Endothelial cell of umbilical vein (primary cell): ENCODE data around the gene CCDC15. TPM values are rescaled to one million over a fixed set of nuclear protein-coding genes. Genes with fewer than 3 reads are reported as not detected.

Experiments
- BruUV-seq: library from RNA; stranded (reverse); fragments of 400-500 nt; replicated peaks from 2 replicates; lab custom pipeline; 2021; lab: Mats Ljungman, UMichigan
- CTCF ChIA-PET: fragments of 300-600, 350-600 bp; sonication (Branson Sonifier 250); formaldehyde crosslinking; loops from one replicate; lab custom pipeline; 2021; ENCODE audit warnings: antibody characterized with exemption, inconsistent platforms; lab: Charles Lee
- POLR2A ChIA-PET: fragments of 300-600, 350-600 bp; sonication (Branson Sonifier 250); formaldehyde crosslinking; loops from one replicate; lab custom pipeline; 2021; ENCODE audit warnings: antibody characterized with exemption, inconsistent platforms; lab: Charles Lee
- DNase-seq: peaks from one replicate; pipeline ENCODE4 v3.0.0-alpha.2; 2011; ENCODE audit warnings: low read depth, low spot score
- FAIRE-seq: peaks from 2 replicates; lab custom pipeline; 2011; peaks lifted over from hg19 to GRCh38; lab: Jason Lieb, UNC
- H2AFZ ChIP-seq: 2 replicates; pipeline ENCODE4 v1.6.0; 2012; ENCODE audit warnings: low read depth, low read length, control low read depth, inconsistent platforms
- H3K27ac ChIP-seq: 2 replicates; pipeline ENCODE4 v1.5.1; 2011; ENCODE audit warnings: low read depth, mild to moderate bottlenecking, control low read depth, low read length, moderate library complexity; ENCODE audit not compliant: insufficient read depth
- H3K27me3 ChIP-seq, 2 experiments: 2 replicates each; pipeline versions ENCODE4 v1.6.0 to v1.6.1; 2011; ENCODE audit warnings: low read length in 2 of 2, mixed read lengths in 1 of 2; ENCODE audit not compliant: control insufficient read depth in 2 of 2, insufficient read depth in 2 of 2
- H3K36me3 ChIP-seq, 2 experiments: 2 replicates in 1 of 2; 3 replicates in 1 of 2; pipeline ENCODE4 v1.5.1; 2011; ENCODE audit warnings: low read length in 2 of 2, mild to moderate bottlenecking in 1 of 2, moderate library complexity in 1 of 2; ENCODE audit not compliant: control insufficient read depth in 2 of 2, insufficient read depth in 2 of 2; ENCODE audit errors: extremely low read depth in 1 of 2
- H3K4me1 ChIP-seq: 3 replicates; pipeline ENCODE4 v1.5.1; 2011; ENCODE audit warnings: mild to moderate bottlenecking, low read length; ENCODE audit not compliant: control insufficient read depth, insufficient read depth; ENCODE audit errors: extremely low read depth
- H3K4me2 ChIP-seq: 2 replicates; pipeline ENCODE4 v1.6.1; 2011; ENCODE audit warnings: low read length, control low read depth, mixed read lengths; ENCODE audit not compliant: insufficient read depth
- H3K4me3 ChIP-seq, 3 experiments: fragments of 200-600 bp in 1 of 3; sonication (generic), shearing (Covaris generic) in 1 of 3; replicated peaks in 1 of 3; 2 replicates each; pipeline ENCODE4 v1.5.1; 2011 to 2016; ENCODE audit warnings: control low read depth in 3 of 3, low read length in 3 of 3, mild to moderate bottlenecking in 2 of 3, inconsistent platforms in 1 of 3, low read depth in 1 of 3, moderate library complexity in 1 of 3; ENCODE audit not compliant: insufficient read depth in 1 of 3
- H3K79me2 ChIP-seq: 2 replicates; pipeline ENCODE4 v1.6.0; 2012; ENCODE audit warnings: low read length, inconsistent platforms; ENCODE audit not compliant: control insufficient read depth, insufficient read depth
- H3K9ac ChIP-seq: replicated peaks from 2 replicates; pipeline ENCODE3; 2011; ENCODE audit warnings: low read length, control low read depth; ENCODE audit not compliant: insufficient read depth; ENCODE audit errors: extremely low read depth
- H3K9me1 ChIP-seq: replicated peaks from 3 replicates; pipeline ENCODE4 v1.6.0; 2011; ENCODE audit warnings: mild to moderate bottlenecking, low read length; ENCODE audit not compliant: control insufficient read depth, insufficient read depth; ENCODE audit errors: extremely low read depth
- H3K9me3 ChIP-seq: replicated peaks from 2 replicates; pipeline ENCODE4 v1.5.1; 2012; ENCODE audit warnings: low read length, inconsistent platforms; ENCODE audit not compliant: control insufficient read depth, insufficient read depth
- H4K20me1 ChIP-seq: replicated peaks from 2 replicates; pipeline ENCODE3; 2011; ENCODE audit warnings: mild to moderate bottlenecking, low read length; ENCODE audit not compliant: control insufficient read depth, insufficient read depth; ENCODE audit errors: extremely low read depth
- EZH2 ChIP-seq: IDR thresholded peaks from 2 replicates; pipeline ENCODE4 v1.6.1; 2012; ENCODE audit warnings: borderline replicate concordance, low read depth, mild to moderate bottlenecking, moderate library complexity, low read length, inconsistent platforms; ENCODE audit not compliant: severe bottlenecking
- FOS ChIP-seq: IDR thresholded peaks from 2 replicates; pipeline ENCODE4 v1.6.1; 2011; ENCODE audit warnings: mild to moderate bottlenecking, low read length, moderate library complexity, borderline replicate concordance; ENCODE audit not compliant: insufficient read depth
- GATA2 ChIP-seq: IDR thresholded peaks from 2 replicates; pipeline ENCODE4 v1.7.0; 2011; ENCODE audit warnings: low read depth, mild to moderate bottlenecking, moderate library complexity, mixed read lengths, low read length; ENCODE audit not compliant: insufficient read length, insufficient read depth
- JUN ChIP-seq: IDR thresholded peaks from 2 replicates; pipeline ENCODE4 v1.6.1; 2011; ENCODE audit warnings: borderline replicate concordance, low read depth; ENCODE audit not compliant: insufficient read length, insufficient read depth
- MYC ChIP-seq: IDR thresholded peaks from one replicate; pipeline ENCODE4 v1.6.1; 2011; ENCODE audit warnings: mild to moderate bottlenecking, low read depth, low read length
- POLR2A ChIP-seq: IDR thresholded peaks from 2 replicates; pipeline ENCODE4 v1.6.1; 2012; ENCODE audit warnings: low read depth, mild to moderate bottlenecking, control low read depth, low read length
- POLR2AphosphoS5 ChIP-seq: IDR thresholded peaks from 2 replicates; pipeline ENCODE4 v1.6.1; 2012; ENCODE audit warnings: low read depth, mild to moderate bottlenecking, control low read depth, low read length, moderate library complexity; ENCODE audit not compliant: insufficient read depth
- dilution Hi-C: fragments of 300-500 bp; cut with MboI; formaldehyde crosslinking; loops from one replicate; pipeline ENCODE4 v1.15.0; 2019; ENCODE audit warnings: low sequenced_read_pairs; ENCODE audit not compliant: extremely low pct_ligation_motif_present
- intact Hi-C: fragments of 100-400 bp; cut with micrococcal nuclease; formaldehyde crosslinking; loops from one replicate; pipeline ENCODE4 v1.10.0; 2022
- polyA plus RNA-seq, 4 experiments: library from polyadenylated mRNA; depleted of rRNA in 3 of 4; stranded (reverse) in 3 of 4; unstranded in 1 of 4; fragments of >200 nt; gene quantifications; 2 replicates each; pipeline versions ENCODE4 v1.2.1 to v1.2.3, GENCODE V29; 2011 to 2012; ENCODE audit warnings: missing spikeins in 1 of 4
- total RNA-seq: library from RNA; stranded (reverse); gene quantifications from 2 replicates; pipeline ENCODE4 v1.2.3, GENCODE V29; 2021
- TF ChIP-seq, protein P1 (sequence below), 2 donors: IDR thresholded peaks; 1 replicate in 1 of 2; 2 replicates in 1 of 2; pipeline ENCODE4 v1.5.1; 2011; ENCODE audit warnings: low read length in 2 of 2, mild to moderate bottlenecking in 2 of 2, moderate library complexity in 2 of 2, control low read depth in 1 of 2, inconsistent platforms in 1 of 2, low read depth in 1 of 2; ENCODE audit not compliant: insufficient read depth in 1 of 2; ENCODE audit errors: extremely low read depth in 1 of 2
- TF ChIP-seq, protein P2 (sequence below): IDR thresholded peaks from 2 replicates; pipeline ENCODE4 v1.6.1; 2011; ENCODE audit not compliant: insufficient read depth, insufficient read length

The CCDC15 gene
- total and polyA plus RNA-seq, 2 donors (not counting 3 experiments of a cell fraction or from before 2014, with no cell fraction given), result 0.75 to 3.8 TPM

DNA sequence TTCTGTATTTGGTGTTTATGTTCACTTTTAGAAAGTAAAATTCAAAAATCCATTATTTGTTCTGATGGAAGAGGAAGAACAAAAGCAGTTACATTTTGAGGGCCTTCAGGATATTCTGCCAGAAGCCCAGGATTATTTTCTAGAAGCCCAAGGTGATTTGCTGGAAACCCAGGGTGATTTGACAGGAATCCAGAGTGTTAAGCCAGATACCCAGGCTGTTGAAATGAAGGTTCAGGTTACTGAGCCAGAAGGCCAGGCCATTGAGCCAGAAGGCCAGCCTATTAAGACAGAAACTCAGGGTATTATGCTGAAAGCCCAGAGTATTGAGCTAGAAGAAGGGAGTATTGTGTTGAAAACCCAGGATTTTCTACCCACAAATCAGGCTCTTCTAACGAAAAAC lies 33.1 kb downstream of the CCDC15 start:
- DNase-seq, result no peak
- Histone ChIP-seq H3K79me2 (no peaks in the 10 kb centered on the region), H3K4me2 (no peak overlapping the region), H3K27ac (no peak overlapping the region), H3K9me3 (no peaks in the 10 kb centered on the region), H2AFZ (no peak overlapping the region), H3K9ac (no peak overlapping the region), H4K20me1 (no peaks in the 10 kb centered on the region), H3K4me3 (no peak overlapping the region), H3K4me1 (no peaks in the 10 kb centered on the region), H3K9me1 (no peaks in the 10 kb centered on the region), H3K27me3 (no peaks in the 10 kb centered on the region), H3K36me3 (no peaks in the 10 kb centered on the region)
- TF ChIP-seq, protein P1, sequence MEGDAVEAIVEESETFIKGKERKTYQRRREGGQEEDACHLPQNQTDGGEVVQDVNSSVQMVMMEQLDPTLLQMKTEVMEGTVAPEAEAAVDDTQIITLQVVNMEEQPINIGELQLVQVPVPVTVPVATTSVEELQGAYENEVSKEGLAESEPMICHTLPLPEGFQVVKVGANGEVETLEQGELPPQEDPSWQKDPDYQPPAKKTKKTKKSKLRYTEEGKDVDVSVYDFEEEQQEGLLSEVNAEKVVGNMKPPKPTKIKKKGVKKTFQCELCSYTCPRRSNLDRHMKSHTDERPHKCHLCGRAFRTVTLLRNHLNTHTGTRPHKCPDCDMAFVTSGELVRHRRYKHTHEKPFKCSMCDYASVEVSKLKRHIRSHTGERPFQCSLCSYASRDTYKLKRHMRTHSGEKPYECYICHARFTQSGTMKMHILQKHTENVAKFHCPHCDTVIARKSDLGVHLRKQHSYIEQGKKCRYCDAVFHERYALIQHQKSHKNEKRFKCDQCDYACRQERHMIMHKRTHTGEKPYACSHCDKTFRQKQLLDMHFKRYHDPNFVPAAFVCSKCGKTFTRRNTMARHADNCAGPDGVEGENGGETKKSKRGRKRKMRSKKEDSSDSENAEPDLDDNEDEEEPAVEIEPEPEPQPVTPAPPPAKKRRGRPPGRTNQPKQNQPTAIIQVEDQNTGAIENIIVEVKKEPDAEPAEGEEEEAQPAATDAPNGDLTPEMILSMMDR (IDR thresholded peaks at IDR 0.05; ENCODE audit: extremely low read depth in 1 of 2, insufficient read depth in 1 of 2, low read depth in 1 of 2, low read length in 2 of 2), result no peak
- TF ChIP-seq POLR2A, result no peak
- TF ChIP-seq, protein P2, sequence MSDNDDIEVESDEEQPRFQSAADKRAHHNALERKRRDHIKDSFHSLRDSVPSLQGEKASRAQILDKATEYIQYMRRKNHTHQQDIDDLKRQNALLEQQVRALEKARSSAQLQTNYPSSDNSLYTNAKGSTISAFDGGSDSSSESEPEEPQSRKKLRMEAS, result no peak
- TF ChIP-seq EZH2, result no peak
- TF ChIP-seq POLR2AphosphoS5, result no peak
- TF ChIP-seq MYC, result no peak
- no peak for TF ChIP-seq JUN
- TF ChIP-seq FOS, result no peak
- TF ChIP-seq GATA2, result no peak
- POLR2A ChIA-PET, result no interaction called here
- dilution Hi-C loops (no loop called here), intact Hi-C loops (no loop called here)
- BruUV-seq, result no TSS peak
- CTCF ChIA-PET, result no interaction called here
- no peak for FAIRE-seq
